Cardiac septum (tissue), 1 donor: Measurements from ENCODE around the gene ZNF160. TPM values are rescaled to one million over a fixed set of nuclear protein-coding genes. Genes with fewer than 3 reads are reported as not detected.
A peak's percentile ranks its signal among the peaks of the same experiment; 100 is the strongest.
"Not testable (repeated sequence)": the region's sequence is repeated elsewhere in the genome, so short reads cannot be mapped to it uniquely, and the experiment has no call there.

ENCODE experiments used
- DNase-seq: peaks from one replicate; pipeline ENCODE4 v3.0.0-alpha.2; 2020; ENCODE audit warnings: low spot score
- intact Hi-C: fragments of 100-400 bp; cut with DNase I; formaldehyde crosslinking; loops from one replicate; pipeline ENCODE4 v1.14.0; 2022
- total RNA-seq: library from RNA; stranded (reverse); fragmentation: NEBNext Ultra II Directional; extraction: Animal tissue kit (Norgen Biotek cat#: 25700); gene quantifications from one replicate; pipeline ENCODE4 v1.2.1, GENCODE V29; 2021
- donor health status: DM: no; HTN: no; CAD: no.

The ZNF160 gene
- total RNA-seq, 1 donor from 2014 or later = 16.8 TPM

DNA sequence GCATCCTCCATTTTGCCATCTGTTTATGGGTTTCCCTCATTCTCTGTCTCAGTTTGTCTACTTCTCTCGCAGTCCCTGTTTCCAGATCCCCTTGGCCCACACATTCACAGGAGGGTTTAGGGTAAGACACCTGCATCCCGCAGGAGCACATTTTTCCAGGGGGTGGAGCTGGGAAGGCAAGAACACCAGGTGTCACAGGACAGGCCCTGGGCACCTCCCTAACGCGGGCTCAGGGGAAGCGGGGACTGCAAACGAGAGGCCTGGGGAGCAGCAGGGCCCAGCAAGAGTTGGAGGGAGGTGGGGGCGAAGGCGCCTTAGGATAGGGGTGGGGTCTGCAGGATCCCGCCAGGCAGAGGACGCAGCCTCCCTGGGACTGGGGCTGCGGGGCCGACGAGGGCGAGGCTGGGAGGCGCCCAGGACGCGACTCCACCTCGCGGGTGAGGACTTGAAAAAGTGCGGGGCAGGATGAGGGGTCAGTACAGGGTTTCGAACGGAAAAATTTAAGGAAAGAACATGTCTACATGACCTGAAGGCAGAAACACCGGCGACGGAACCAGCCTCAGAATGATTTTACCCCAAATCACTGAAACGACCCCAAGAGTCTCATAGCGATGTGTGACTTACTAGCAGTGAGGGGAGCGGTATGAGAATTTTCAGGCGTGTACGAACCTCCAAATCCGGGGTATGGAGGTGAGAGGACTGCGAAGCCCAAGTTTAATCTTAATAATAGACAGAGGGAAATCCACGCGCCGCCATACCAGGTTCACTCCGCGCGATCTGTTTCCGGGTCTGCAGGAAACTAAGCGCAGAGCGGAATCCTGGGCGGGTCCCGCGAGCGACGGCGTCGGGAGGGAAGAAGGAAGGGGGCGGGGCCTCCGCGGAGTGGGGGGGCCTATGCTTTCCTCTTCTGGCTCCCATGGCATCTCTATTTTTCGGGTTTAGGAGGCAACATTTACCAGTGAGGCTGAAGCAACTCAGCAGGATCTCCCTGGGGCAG, 65.8 kb downstream of the ZNF160 start:
- peak; percentile 79 for DNase-seq
- intact Hi-C loops = no loop called here

- DNase-seq = no peak
- intact Hi-C loops = no loop called here
These were observed 68.1 kb downstream of the ZNF160 start for GRCh38 chr19:53034948-53035675.

DNA sequence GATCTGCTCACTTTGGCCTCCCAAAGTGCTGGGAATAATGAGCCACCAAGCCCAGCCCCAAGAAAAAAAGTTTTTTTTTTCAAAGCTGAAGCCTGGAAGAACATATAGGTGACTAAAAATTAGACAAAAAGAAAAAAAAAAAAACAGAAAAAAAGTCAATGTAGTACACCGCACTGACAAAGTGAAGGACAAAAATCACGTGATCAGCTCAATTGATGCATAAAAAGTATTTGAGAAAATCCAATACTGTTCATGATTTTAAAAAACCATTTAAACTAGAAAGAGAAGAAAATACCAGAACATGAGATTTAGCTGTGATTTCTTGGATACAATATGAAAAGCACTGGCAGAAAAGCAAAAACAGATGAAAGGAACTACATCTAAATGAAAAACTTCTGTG, 69.2 kb downstream of the ZNF160 start:
- intact Hi-C loops = no loop called here
- DNase-seq = no peak

DNA sequence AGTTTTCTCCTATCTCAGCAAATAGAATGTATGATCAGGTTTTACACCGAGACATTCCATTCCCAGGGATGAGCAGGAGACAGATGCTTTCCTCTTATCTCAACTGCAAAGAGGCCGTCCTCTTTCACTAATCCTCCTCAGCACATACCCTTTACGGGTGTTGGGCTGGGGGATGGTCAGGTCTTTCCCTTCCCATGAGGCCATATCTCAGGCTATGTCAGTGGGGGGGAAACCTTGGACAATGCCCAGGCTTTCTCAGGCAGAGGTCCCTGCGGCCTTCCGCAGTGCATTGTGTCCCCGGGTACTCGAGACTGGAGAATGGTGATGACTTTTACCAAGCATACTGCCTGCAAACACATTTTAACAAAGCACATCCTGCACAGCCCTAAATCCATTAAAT, 74.9 kb downstream of the ZNF160 start:
- DNase-seq, intact Hi-C loops: not testable (repeated sequence)

- DNase-seq = no peak
- intact Hi-C loops = no loop called here
These were observed 83.5 kb downstream of the ZNF160 start for GRCh38 chr19:53019684-53020083.

Other genes with a start within 250 kb of the ZNF160 start
- gene ZNF468, start 245.8 kb downstream of the ZNF160 start, total RNA-seq = 7.8 TPM
- 9.2 TPM for gene ZNF320, start 205.8 kb downstream of the ZNF160 start, total RNA-seq
- gene ZNF888, start 180.0 kb downstream of the ZNF160 start, total RNA-seq = 1.3 TPM
- 5.2 TPM for gene ZNF816, start 140.5 kb downstream of the ZNF160 start, total RNA-seq
- gene ERVV-1, start 89.5 kb downstream of the ZNF160 start, total RNA-seq = not detected
- not detected for gene ERVV-2, start 58.7 kb downstream of the ZNF160 start, total RNA-seq
- gene ZNF415, start 29.5 kb upstream of the ZNF160 start, total RNA-seq = 20.9 TPM
- 7.7 TPM for gene ZNF347, start 55.6 kb upstream of the ZNF160 start, total RNA-seq
- 1.3 TPM for gene ZNF665, start 89.9 kb upstream of the ZNF160 start, total RNA-seq
- gene ZNF677, start 151.5 kb upstream of the ZNF160 start, total RNA-seq = 20.2 TPM
- gene VN1R2, start 154.9 kb upstream of the ZNF160 start, total RNA-seq = not detected
- not detected for gene VN1R4, start 164.3 kb upstream of the ZNF160 start, total RNA-seq
- 3.2 TPM for gene ZNF845, start 230.3 kb upstream of the ZNF160 start, total RNA-seq